GM19372 (cell line): ENCODE data around the gene PELI1.
A peak's percentile ranks its signal among the peaks of the same experiment; 100 is the strongest.
"Not testable (repeated sequence)": the region's sequence is repeated elsewhere in the genome, so short reads cannot be mapped to it uniquely, and the experiment has no call there.

Experiments
- ATAC-seq: cut with Tn5 transposase; IDR thresholded peaks from one replicate; pipeline ENCODE4 v1.9.1; 2021; ENCODE audit warnings: mild to moderate bottlenecking, low read depth, moderate library complexity; ENCODE audit not compliant: unreplicated experiment

PELI1 gene

DNA sequence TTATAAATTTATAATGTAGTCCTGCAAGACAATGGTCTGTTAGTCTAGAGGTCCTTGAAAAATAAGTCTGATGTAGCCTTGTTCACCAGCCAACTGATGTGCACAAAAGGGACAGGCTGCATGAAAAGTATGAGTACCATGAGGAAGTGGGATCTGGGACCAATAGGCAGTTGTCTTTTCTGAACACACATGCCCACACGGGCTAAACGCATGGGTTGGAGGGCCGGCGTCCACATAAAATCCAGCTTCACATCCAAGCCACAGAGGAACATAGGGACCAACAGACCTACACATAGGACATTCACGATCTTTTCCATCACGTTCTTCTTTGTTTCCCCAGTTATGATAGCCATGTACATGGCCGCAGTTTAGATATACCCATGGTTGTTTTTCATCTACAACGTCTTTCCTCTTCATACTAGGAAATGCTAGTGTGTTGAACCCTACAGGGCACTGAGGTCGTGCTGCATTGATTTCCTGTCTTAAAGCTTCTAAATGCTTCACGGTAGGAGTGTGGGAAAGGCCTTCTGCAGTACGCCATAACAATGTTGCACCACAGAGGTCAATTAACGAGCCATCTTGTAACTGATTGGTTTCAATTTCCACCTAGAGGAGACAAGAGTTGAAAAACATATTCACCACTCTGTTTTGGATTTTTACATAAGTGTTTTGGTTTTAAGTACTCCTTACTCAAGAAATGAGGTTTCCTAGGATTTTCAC is 49.4 kb downstream of the PELI1 start:
- no peak for ATAC-seq

DNA sequence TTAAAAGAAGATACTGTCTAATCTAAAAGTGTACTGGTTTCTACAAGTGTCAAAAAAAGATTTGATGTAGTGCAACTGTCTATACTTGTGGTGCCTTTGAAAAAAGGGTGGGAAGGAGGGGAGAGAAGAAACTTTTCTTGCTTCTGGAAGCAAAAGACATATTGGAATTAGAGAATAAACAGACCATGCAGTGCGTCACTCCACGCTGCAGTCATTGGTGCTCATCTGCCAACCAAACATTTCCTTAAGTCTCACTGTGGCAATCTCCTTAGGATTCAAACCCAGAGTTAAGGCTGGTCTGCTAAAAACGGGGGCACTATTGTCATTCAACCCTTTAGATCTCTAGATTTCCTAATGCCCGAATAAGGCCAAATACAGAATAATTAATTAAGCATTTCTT is 50.9 kb downstream of the PELI1 start:
- no peak for ATAC-seq

DNA sequence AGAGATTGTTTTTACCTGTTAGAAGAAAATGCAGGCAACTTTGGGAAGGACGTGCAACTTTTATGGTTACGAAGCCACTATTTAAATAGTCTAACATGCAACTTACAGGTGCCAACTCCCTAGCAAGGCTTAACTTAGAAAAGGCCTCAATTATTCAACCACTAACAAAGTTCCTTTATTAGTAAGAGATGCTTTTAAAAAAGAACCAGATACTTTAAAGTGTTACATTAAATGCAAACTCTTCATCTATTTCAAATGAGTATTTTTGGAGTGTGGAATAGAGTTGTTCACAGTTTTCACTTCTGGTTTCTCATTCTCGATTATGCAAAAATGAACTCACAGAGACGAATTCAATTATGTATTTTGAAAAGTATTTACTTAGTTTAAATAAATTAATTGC is 51.7 kb downstream of the PELI1 start:
- ATAC-seq = peak; percentile 74

DNA sequence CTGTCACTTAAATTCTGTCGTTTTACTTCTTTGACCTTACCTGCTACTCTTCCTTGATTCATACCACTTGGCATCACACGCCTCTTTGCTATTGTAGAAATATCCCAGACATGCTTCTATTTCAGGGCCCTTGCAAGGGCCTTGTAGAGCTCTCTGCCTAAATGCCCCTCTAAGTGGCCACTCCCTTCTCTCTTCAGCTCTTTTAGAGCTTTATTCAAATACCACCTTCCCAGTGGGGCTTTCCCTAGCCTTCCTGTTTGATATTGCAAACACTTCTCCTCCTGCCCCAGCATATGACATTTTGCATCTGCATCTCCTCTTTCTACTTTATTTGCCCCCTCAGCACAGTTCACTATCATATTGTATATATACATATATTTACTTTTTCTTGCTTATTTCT is 54.0 kb downstream of the PELI1 start:
- ATAC-seq = no peak

GRCh38 chr2:64086347-64087082 is 57.7 kb downstream of the PELI1 start:
- no peak for ATAC-seq

- no peak for ATAC-seq
Measured at GRCh38 chr2:64085936-64086335, 58.3 kb downstream of the PELI1 start.

GRCh38 chr2:64081046-64081445 is 63.2 kb downstream of the PELI1 start:
- ATAC-seq = no peak

GRCh38 chr2:64080179-64080578 is 64.0 kb downstream of the PELI1 start:
- ATAC-seq = no peak

DNA sequence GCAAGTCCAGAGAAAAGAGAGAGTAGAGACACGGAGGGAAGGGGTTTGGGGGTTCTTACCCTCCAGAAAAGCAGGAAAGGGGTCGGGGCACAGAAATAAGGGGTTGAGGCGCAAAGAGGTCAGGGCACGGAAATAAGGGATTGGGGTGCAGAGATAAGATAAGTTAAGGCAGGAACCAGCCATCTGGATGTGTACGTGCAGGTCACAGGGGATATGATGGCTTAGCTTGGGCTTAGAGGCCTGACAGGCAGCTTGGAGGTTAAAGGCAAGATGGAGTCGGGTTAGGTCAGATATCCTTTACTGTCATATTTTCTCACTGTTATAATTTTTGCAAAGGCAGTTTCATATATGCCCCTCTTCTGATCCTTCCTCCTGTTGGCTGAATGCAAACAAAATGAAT is 64.5 kb downstream of the PELI1 start:
- ATAC-seq = not testable (repeated sequence)

- not testable (repeated sequence) for ATAC-seq
Measured at GRCh38 chr2:64076828-64077227, 67.4 kb downstream of the PELI1 start.

GRCh38 chr2:64074616-64075015 is 69.6 kb downstream of the PELI1 start:
- ATAC-seq = not testable (repeated sequence)

DNA sequence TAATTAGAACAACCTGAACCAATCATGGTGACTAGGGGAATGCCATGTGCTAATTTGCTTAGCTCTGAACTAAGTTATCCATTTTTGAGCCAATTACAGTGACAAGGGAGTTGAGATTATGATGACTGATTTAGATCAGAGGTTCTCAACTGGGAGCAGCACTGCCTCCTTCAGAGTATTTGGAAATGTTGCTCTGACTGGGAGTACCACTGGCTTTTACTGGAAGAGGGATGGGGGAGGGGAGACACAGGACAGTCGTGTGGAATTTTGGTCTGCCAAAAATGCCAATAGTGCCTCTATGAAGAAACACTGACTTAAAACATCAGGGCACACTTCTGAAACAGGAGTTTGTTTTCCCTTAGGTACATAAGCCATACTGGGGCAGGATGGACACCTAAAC is 76.9 kb downstream of the PELI1 start:
- no peak for ATAC-seq

DNA sequence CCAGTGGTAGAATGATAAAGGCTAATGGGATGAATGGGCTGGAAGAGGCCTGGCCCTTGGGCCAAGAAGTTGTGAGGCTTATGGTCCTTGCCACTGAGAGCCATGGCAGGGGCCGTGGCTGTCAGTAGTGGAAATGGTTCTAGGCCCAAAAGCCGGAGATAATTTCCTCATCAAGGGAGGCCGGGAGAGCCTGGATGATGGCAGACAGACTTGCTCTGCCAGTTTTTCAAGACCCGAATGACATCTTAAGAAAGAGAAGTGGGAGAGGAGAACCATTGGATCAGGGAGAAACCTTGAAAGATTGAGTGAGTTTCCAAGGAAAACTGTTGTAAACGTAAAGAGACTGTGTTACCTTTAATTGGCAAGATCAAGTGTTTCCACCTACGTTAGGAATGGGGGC is 78.7 kb downstream of the PELI1 start:
- no peak for ATAC-seq

GRCh38 chr2:64063924-64064331 is 80.3 kb downstream of the PELI1 start:
- no peak for ATAC-seq

DNA sequence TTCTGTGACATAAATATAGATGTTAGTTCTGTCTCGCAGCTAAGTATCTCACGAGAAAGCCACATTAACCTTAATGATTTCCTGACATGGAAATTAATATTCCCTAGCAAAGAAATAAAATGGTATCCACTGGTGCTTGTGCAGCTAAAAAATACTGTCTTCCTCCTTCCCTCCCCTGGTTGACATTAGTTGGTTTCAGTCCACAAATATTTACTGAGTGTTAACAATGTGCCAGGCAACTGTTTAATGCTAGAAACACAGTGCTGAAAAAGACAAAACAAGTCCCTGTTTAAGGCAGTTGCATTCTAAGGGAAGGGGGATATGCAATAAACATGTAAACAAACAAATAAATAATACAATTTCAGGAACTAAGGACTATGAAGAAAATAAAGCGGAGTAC is 80.8 kb downstream of the PELI1 start:
- no peak for ATAC-seq

DNA sequence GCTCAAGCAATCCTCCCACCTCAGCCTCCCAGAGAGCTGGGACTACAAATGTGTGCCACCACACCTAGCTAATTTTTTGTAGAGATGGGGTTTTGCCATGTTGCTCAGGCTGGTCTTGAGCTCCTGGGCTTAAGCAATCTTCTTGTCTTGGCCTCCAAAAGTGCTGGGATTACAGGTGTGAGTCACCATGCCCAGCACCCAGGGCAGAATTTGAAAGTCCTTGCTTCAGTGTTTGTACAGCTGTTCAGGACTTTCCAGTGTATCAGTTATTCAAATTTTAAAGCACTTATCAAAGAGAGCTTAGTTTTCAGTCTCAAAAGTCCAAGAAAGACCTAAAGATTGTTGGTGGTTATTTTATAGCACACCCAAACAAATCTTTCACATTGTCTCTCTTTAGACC is 81.4 kb downstream of the PELI1 start:
- peak; percentile 73 for ATAC-seq

DNA sequence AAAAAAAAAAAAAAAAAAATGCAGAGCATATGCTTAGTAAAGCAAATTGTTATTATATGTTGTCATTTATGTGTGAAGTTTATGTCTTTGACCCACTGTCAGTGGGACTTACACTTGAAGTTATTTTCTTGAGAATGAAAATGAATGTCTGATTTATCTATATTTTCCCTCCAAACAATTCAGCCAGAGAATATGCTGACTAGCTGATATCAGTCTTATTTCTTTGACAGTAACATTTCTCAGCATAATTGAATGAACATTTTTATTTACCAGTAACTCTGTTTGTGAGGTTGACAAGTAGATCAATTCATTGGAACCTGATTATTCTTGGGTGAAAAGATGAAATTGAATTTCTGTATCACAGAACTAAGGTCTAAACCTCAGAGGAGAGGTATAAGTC is 85.0 kb downstream of the PELI1 start:
- no peak for ATAC-seq

DNA sequence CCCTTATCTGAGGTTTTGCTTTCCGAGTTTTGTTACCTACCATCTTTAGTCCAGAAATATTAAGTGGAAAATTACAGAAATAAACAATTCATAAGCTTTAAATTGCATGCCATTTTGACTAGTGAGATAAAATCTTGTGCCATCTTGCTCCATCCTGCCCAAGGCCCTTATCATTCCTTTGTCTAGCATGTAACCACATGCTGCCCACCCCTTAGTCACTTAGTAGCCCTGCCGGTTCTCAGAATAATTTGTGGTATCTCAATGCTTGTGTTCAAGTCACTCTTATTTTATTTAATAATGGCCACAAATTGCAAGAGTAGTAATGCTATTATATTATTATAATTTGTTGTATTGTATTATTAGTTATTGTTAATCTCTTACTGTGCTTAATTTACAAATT is 88.2 kb downstream of the PELI1 start:
- ATAC-seq = no peak

DNA sequence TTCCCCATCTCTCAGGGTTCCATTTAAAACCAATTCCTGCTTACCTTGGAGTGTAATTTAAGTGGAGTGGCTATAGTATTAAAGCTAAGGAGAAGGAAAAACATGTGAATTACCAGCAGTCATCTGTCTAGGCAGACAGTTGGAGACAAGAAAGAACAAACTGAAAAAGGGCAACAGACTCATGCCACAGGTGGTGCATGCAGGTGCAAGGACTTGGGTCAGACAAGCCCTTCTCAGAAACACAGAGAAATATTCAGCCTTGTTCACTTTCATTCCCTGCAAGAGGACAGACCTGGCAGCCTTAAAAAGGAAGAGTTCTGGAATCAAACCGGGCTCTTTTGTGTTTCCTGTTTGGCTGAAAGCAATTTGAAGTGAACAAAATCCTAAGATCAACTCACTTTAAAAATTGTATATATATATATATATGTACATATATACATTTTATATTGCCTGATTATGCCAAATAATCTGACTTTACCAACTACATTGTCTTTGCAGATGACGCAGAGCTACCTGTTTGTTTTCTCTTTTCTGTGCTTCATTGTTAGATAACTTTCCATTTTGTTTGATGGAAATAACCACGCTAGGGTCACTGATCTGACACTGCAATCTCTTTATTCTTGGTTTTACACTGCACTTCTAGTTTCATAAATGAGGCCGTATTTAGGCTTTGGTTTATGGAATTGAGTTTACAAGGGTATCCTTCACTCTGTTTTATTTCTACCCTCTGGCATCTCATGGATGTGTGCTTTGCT is 89.9 kb downstream of the PELI1 start:
- no peak for ATAC-seq

GRCh38 chr2:64052463-64053241 is 91.6 kb downstream of the PELI1 start:
- ATAC-seq = no peak
